ENCODE results near the gene FBXW11. TPM values are rescaled to one million over a fixed set of nuclear protein-coding genes. Genes with fewer than 3 reads are reported as not detected.

The FBXW11 gene
- total RNA-seq, 1 experiment from 2014 or later: 34.9 TPM

DNA sequence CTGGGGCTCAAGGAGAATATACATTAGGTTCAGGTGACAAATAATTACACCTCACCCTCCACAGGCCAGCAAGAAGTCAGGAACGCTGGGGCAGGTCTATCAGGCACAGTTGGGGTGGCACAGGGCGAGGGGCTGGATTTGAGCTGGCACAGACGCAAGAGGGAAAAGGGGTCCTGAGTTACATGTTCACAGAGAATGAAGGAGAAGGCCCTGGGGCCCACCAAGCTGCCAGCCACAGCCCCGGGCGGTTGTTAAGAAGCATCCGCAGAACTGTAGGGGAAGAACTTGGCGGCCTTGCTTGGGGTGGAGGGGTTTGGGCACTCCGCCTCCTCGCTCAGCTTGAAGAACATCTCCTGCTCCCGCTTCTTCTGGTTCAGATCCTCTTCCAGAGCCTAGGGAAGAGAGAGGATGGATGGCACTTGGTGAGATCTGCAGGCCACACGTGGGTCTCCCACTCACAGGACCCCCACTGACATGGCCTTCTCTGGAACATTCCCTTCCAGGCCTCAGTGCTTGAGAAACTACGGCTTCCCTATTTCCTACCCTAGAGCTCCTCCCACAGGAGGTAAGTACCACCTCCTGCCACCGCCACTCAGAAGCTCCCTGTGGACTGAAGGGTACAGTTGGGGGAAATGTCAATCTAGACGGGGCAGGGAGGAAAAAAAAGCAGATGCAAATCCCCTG lies 38.3 kb upstream of the FBXW11 start:
- Histone ChIP-seq H3K36me3 (ENCODE audit: insufficient read depth, low read length, poor library complexity, severe bottlenecking) (no peaks in the 10 kb centered on the region), H3K27ac (ENCODE audit: low read depth, low read length, poor library complexity, severe bottlenecking) (no peak overlapping the region), H3K4me3 (ENCODE audit: low read depth, low read length, poor library complexity, severe bottlenecking) (no peak overlapping the region), H3K27me3 (replicated peaks; ENCODE audit: insufficient read depth, low read depth, low read length, poor library complexity) (no peaks in the 10 kb centered on the region), H3K9me3 (ENCODE audit: low read depth, low read length, poor library complexity, severe bottlenecking) (no peaks in the 10 kb centered on the region), H3K4me1 (ENCODE audit: insufficient read depth, low read length, poor library complexity, severe bottlenecking) (no peaks in the 10 kb centered on the region)
- TF ChIP-seq, protein P1, sequence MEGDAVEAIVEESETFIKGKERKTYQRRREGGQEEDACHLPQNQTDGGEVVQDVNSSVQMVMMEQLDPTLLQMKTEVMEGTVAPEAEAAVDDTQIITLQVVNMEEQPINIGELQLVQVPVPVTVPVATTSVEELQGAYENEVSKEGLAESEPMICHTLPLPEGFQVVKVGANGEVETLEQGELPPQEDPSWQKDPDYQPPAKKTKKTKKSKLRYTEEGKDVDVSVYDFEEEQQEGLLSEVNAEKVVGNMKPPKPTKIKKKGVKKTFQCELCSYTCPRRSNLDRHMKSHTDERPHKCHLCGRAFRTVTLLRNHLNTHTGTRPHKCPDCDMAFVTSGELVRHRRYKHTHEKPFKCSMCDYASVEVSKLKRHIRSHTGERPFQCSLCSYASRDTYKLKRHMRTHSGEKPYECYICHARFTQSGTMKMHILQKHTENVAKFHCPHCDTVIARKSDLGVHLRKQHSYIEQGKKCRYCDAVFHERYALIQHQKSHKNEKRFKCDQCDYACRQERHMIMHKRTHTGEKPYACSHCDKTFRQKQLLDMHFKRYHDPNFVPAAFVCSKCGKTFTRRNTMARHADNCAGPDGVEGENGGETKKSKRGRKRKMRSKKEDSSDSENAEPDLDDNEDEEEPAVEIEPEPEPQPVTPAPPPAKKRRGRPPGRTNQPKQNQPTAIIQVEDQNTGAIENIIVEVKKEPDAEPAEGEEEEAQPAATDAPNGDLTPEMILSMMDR (conservative IDR thresholded peaks at IDR 0.05; ENCODE audit: low read depth, low read length): 0 out of 2 replicates have a peak, but pooled peaks have one; percentile 25
- TF ChIP-seq EZH2 (IDR thresholded peaks at IDR 0.05; ENCODE audit: borderline replicate concordance, low read depth, low read length, poor library complexity, severe bottlenecking): no peak
- DNase-seq (ENCODE audit: low spot score): peak; percentile 53
- ChIA-PET POLR2A (ENCODE audit: low non-redundant PET) (no interaction called here), CTCF (interaction anchor here (0.7 to 1.8 kb wide), 2 partner anchors 133 to 206 kb away, joined by 3 to 9 read pairs; no protein-coding TSS in a partner anchor)
- no TSS peak for BruUV-seq (replicated peaks)
- intact Hi-C loops (cut with micrococcal nuclease; ENCODE audit: unreplicated experiment): loop anchor here (5.0 to 10.0 kb wide), 2 partner anchors 410 to 627 kb away; partner anchors contain the start of gene FGF18

- no peaks in the 10 kb centered on the region for H3K36me3 ChIP-seq (ENCODE audit: insufficient read depth, low read length, poor library complexity, severe bottlenecking)
- DNase-seq (ENCODE audit: low spot score): no peak
- TF ChIP-seq, protein P1 (conservative IDR thresholded peaks at IDR 0.05; ENCODE audit: low read depth, low read length): no peak
- no peak for TF ChIP-seq EZH2 (IDR thresholded peaks at IDR 0.05; ENCODE audit: borderline replicate concordance, low read depth, low read length, poor library complexity, severe bottlenecking)
- ChIA-PET POLR2A (ENCODE audit: low non-redundant PET) (no interaction called here), CTCF (no interaction called here)
- intact Hi-C loops (cut with micrococcal nuclease; ENCODE audit: unreplicated experiment): loop anchor here (5.0 to 10.0 kb wide), 2 partner anchors 409 to 627 kb away; partner anchors contain the start of gene FGF18
- no peaks in the 10 kb centered on the region for H3K9me3 ChIP-seq (ENCODE audit: low read depth, low read length, poor library complexity, severe bottlenecking)
- H3K27ac ChIP-seq (ENCODE audit: low read depth, low read length, poor library complexity, severe bottlenecking): no peak overlapping the region
- BruUV-seq (replicated peaks): no TSS peak
- H3K4me1 ChIP-seq (ENCODE audit: insufficient read depth, low read length, poor library complexity, severe bottlenecking): no peaks in the 10 kb centered on the region
- no peaks in the 10 kb centered on the region for H3K27me3 ChIP-seq (replicated peaks; ENCODE audit: insufficient read depth, low read depth, low read length, poor library complexity)
- H3K4me3 ChIP-seq (ENCODE audit: low read depth, low read length, poor library complexity, severe bottlenecking): no peak overlapping the region
Observed at GRCh38 chr5:172043865-172044264, 37.4 kb upstream of the FBXW11 start.

DNA sequence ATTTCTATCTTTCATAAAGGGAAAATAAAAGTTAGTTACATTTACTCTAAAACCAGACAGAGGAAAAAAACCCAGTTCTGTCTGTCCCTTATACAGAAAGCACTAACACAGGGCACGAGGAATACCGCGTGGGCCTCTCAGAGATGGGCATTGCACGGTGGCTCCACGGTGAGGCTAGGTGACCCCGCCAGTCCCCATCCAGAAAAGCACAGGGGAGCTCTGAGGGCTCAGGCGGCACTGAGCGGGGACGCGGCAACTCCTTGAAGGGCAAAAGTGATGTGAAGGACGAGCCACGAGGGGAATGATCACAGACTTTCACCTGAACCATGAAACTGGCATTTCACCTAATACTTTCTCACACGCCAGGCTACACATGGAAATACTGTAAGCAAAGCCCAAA lies 35.7 kb upstream of the FBXW11 start:
- no peaks in the 10 kb centered on the region for H3K9me3 ChIP-seq (ENCODE audit: low read depth, low read length, poor library complexity, severe bottlenecking)
- no peak overlapping the region for H3K27ac ChIP-seq (ENCODE audit: low read depth, low read length, poor library complexity, severe bottlenecking)
- ChIA-PET POLR2A (ENCODE audit: low non-redundant PET) (no interaction called here), CTCF (no interaction called here)
- H3K4me1 ChIP-seq (ENCODE audit: insufficient read depth, low read length, poor library complexity, severe bottlenecking): no peaks in the 10 kb centered on the region
- BruUV-seq (replicated peaks): no TSS peak
- no peak overlapping the region for H3K4me3 ChIP-seq (ENCODE audit: low read depth, low read length, poor library complexity, severe bottlenecking)
- intact Hi-C loops (cut with micrococcal nuclease; ENCODE audit: unreplicated experiment): loop anchor here (5.0 to 10.0 kb wide), 2 partner anchors 407 to 625 kb away; partner anchors contain the start of gene FGF18
- H3K27me3 ChIP-seq (replicated peaks; ENCODE audit: insufficient read depth, low read depth, low read length, poor library complexity): no peaks in the 10 kb centered on the region
- H3K36me3 ChIP-seq (ENCODE audit: insufficient read depth, low read length, poor library complexity, severe bottlenecking): no peaks in the 10 kb centered on the region
- TF ChIP-seq, protein P1 (conservative IDR thresholded peaks at IDR 0.05; ENCODE audit: low read depth, low read length): no peak
- TF ChIP-seq EZH2 (IDR thresholded peaks at IDR 0.05; ENCODE audit: borderline replicate concordance, low read depth, low read length, poor library complexity, severe bottlenecking): no peak
- no peak for DNase-seq (ENCODE audit: low spot score)
